Measurements from ENCODE around the gene PHLDB3.

The PHLDB3 gene

GRCh38 chr19:43461303-43461702 lies 43.2 kb downstream of the PHLDB3 start:
- TF ChIP-seq CTCF (IDR thresholded peaks at IDR 0.05; ENCODE audit: control insufficient read depth, insufficient read depth, low read depth, low read length, missing control alignments): no peak
- no peak overlapping the region for H3K4me3 ChIP-seq (ENCODE audit: control insufficient read depth, low read depth, low read length)
- DNase-seq (ENCODE audit: low read depth): no peak

GRCh38 chr19:43460362-43461016 lies 44.1 kb downstream of the PHLDB3 start:
- no peak for DNase-seq (ENCODE audit: low read depth)
- H3K4me3 ChIP-seq (ENCODE audit: control insufficient read depth, low read depth, low read length): no peak overlapping the region
- TF ChIP-seq CTCF (IDR thresholded peaks at IDR 0.05; ENCODE audit: control insufficient read depth, insufficient read depth, low read depth, low read length, missing control alignments): no peak

DNA sequence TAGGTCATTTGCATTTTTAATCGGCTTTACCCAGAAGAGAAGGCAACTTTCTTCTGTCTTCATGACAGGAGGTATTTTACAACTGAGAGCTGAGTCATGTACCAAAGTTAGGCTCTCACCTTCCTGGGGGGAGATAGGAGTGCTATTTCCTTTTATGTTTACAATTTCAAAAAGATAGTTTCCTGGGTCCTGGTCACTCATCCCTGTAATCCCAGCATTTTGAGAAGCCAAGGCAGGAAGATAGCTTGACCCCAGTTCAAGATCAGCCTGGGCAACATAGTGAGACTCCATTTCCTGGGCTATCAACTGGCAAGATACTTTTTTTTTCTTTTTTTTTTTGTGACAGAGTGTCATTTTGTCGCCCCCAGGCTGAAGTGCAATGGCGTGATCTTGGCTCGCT lies 46.7 kb downstream of the PHLDB3 start:
- TF ChIP-seq CTCF (IDR thresholded peaks at IDR 0.05; ENCODE audit: control insufficient read depth, insufficient read depth, low read depth, low read length, missing control alignments): no peak
- no peak for DNase-seq (ENCODE audit: low read depth)
- H3K4me3 ChIP-seq (ENCODE audit: control insufficient read depth, low read depth, low read length): no peak overlapping the region

DNA sequence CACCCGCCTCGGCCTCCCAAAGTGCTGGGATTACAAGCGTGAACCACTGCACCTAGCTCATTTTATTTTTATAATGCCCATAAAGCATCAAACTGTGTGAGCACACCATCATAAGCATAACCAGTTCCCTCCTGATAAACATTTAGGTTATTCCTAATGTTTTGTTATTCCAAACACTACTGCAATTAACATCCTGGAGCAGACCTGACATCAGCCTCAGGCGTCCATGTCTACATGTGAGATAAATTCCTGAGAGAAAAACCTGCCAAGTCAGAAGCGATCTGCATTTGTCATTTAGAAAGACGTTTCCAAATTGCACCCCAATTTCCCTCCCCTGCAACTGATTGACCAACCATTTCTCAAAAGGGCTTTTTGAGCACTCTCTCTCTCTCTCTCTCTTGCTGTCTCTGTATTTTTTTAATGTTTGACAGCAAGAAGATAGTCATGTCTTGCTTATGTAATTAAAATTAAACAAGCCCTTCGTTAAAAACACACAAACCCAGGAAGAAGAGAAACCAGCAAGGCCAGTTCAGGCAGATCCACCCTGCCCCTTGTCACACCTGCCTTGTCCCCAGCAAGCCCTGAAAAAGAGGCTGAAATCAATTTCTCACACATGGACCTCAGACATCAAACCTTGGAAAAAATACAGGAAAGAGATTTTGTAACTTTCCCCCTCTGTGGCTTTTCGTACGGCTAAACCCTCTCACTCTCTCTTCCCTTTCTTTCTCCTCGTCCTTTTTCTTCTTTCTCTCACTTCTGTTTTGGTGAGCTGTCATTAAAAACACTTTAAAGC lies 49.0 kb downstream of the PHLDB3 start:
- no peak for DNase-seq (ENCODE audit: low read depth)
- H3K4me3 ChIP-seq (ENCODE audit: control insufficient read depth, low read depth, low read length): no peak overlapping the region
- TF ChIP-seq CTCF (IDR thresholded peaks at IDR 0.05; ENCODE audit: control insufficient read depth, insufficient read depth, low read depth, low read length, missing control alignments): no peak

DNA sequence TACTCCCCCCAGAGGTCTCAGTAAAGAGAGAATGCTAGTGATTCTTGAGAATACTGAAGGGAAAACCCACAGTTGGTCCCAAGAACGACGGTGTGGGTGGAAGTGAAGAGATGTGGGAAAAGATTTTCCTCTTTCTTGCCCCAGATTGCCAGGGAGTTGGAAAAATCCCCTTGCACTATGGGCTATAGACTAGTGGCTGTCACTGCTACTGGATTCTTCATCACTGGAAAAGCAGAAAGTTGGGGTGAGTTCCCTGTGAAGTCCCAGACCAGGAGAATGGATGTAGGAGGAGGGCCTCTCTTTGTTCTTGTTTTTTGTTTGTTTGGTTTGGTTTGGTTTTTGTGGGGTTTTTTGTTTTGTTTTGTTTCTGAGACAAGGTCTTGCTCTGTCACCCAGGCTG lies 50.5 kb downstream of the PHLDB3 start:
- no peak for DNase-seq (ENCODE audit: low read depth)
- H3K4me3 ChIP-seq (ENCODE audit: control insufficient read depth, low read depth, low read length): no peak overlapping the region
- TF ChIP-seq CTCF (IDR thresholded peaks at IDR 0.05; ENCODE audit: control insufficient read depth, insufficient read depth, low read depth, low read length, missing control alignments): no peak

DNA sequence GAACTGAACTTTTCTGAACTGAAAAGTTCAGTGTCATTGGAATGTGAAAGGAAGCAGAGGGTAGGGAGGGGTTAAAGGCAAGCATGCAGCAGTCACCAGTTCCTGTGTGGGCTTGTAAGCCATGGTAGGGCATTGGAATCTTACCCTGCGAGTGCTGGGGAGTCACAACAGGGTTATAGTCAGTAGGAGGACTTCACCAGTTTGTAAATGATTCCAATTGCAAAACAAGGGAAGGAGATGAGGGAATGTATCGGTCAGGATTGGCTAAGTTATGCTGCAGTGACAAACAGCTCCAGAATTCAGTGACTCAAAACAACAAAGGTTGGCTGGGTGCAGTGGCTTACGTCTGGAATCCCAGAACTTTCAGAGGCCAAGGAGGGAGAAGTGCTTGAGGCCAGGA lies 52.0 kb downstream of the PHLDB3 start:
- H3K4me3 ChIP-seq (ENCODE audit: control insufficient read depth, low read depth, low read length): no peak overlapping the region
- no peak for TF ChIP-seq CTCF (IDR thresholded peaks at IDR 0.05; ENCODE audit: control insufficient read depth, insufficient read depth, low read depth, low read length, missing control alignments)
- DNase-seq (ENCODE audit: low read depth): no peak

All from AG09309 (cell line).